IPS-18a (cell line): Measurements from ENCODE around the gene AMBP.

Experiments used
- H3K27ac ChIP-seq: one replicate; pipeline ENCODE4 v1.5.1; 2013; ENCODE audit warnings: low read length
- H3K27me3 ChIP-seq: one replicate; pipeline ENCODE4 v1.6.1; 2013; ENCODE audit warnings: mild to moderate bottlenecking, low read length; ENCODE audit not compliant: control insufficient read depth, insufficient read depth
- H3K36me3 ChIP-seq: one replicate; pipeline ENCODE4 v1.6.1; 2013; ENCODE audit warnings: low read depth, low read length; ENCODE audit not compliant: control insufficient read depth
- H3K4me1 ChIP-seq: one replicate; pipeline ENCODE4 v1.6.1; 2013; ENCODE audit warnings: low read depth, low read length; ENCODE audit not compliant: control insufficient read depth
- H3K4me3 ChIP-seq: one replicate; pipeline ENCODE4 v1.5.1; 2013; ENCODE audit warnings: low read length
- H3K9ac ChIP-seq: one replicate; pipeline ENCODE4 v1.6.1; 2013; ENCODE audit warnings: mild to moderate bottlenecking, low read length, moderate library complexity
- H3K9me3 ChIP-seq: one replicate; pipeline ENCODE4 v1.6.1; 2013; ENCODE audit warnings: low read depth, low read length; ENCODE audit not compliant: control insufficient read depth

The AMBP gene

DNA sequence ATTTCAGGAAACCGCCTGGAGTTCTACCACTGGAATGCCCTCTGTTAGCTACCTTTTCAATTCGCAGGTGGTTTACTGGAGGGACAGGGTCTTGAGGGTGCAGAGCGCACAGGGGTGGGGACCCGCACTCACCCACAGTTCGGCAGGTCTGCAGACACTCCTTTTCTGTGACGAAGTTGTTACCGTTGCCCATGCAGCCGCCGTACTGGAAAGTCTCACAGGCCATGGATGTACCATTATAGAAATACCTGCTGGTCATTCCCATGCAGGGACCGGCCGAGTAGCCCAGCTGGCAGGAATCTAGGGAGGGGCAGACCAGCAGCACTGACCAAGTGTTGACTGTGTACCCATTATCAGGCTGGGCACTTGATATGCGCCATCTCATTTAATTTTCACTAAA is 16.8 kb downstream of the AMBP start:
- H3K27ac ChIP-seq = no peak overlapping the region

DNA sequence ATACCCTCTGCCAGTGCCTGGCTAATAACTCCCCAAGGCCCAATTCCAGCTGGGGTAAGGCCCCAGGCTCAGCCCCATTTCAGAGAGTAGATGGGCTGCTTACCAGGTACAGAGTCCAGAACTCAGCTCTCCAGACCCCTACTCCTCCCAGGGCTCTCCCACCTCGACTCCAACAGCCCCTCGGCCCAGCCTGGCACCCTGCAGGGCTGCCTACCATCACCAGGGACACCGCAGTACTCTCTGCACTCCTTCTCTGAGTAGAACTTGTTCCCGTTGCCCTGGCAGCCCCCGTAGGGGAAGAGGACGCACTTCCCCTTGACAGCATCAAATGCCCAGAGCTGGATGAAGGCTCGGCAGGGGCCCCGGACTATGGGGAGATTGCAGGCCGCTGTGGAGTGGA is 17.4 kb downstream of the AMBP start:
- Histone ChIP-seq H3K4me3 (no peak overlapping the region), H3K9ac (no peak overlapping the region), H3K9me3 (no peaks in the 10 kb centered on the region), H3K36me3 (no peaks in the 10 kb centered on the region), H3K27ac (no peak overlapping the region), H3K27me3 (no peaks in the 10 kb centered on the region), H3K4me1 (no peaks in the 10 kb centered on the region)

More for the DNA sequence above, 16.8 kb downstream of the AMBP start:
- Histone ChIP-seq H3K4me3 (no peak overlapping the region), H3K9ac (no peak overlapping the region), H3K27me3 (no peaks in the 10 kb centered on the region), H3K4me1 (no peaks in the 10 kb centered on the region), H3K9me3 (no peaks in the 10 kb centered on the region), H3K36me3 (no peaks in the 10 kb centered on the region)

DNA sequence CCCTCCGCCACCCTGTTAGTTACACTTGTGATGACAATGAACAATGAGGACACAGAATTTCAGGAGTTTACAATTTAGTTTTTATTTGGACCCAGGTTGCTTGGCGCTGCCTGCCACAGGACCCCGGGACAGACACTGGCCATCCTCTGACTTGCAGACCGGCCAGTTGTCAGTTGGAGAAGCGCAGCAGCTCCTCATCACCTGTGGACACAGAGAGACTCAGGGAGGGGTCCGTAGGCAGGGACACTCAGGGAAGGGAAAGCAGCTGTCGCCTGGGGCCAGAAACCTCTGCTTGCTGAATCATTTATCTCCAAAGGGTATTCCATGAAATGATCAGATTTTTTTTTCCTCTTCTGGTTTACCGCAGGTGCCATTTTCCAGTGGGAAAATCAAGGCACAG is 18.0 kb downstream of the AMBP start:
- no peaks in the 10 kb centered on the region for H3K4me1 ChIP-seq
- H3K27ac ChIP-seq = no peak overlapping the region
- no peak overlapping the region for H3K4me3 ChIP-seq

GRCh38 chr9:114059047-114059803 is 18.9 kb downstream of the AMBP start:
- Histone ChIP-seq H3K4me3 (no peak overlapping the region), H3K9ac (no peak overlapping the region), H3K36me3 (no peaks in the 10 kb centered on the region), H3K4me1 (no peaks in the 10 kb centered on the region), H3K27me3 (no peaks in the 10 kb centered on the region), H3K9me3 (no peaks in the 10 kb centered on the region), H3K27ac (no peak overlapping the region)

More for the DNA sequence above, 18.0 kb downstream of the AMBP start:
- no peaks in the 10 kb centered on the region for H3K27me3 ChIP-seq
- no peaks in the 10 kb centered on the region for H3K36me3 ChIP-seq
- no peaks in the 10 kb centered on the region for H3K9me3 ChIP-seq
- H3K9ac ChIP-seq = no peak overlapping the region

DNA sequence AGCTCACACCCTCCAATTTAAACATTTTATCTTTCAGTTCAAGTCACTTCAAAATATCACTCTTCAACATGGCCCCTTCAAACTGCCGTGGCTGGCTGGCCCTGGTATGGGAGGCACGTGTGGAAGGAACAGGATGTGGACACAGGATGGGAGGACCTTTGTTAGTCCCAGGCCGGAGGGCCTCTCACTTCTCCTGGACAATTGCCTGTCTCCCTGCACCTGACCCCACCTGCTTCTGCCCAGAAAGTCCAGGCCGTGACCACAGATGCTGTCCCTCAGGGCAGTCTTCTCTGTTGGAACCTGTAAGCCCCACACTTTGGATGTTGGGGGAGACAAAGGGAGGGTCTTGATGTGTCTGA is 19.4 kb downstream of the AMBP start:
- H3K4me3 ChIP-seq = no peak overlapping the region
- H3K4me1 ChIP-seq = no peaks in the 10 kb centered on the region
- H3K9me3 ChIP-seq = no peaks in the 10 kb centered on the region
- no peak overlapping the region for H3K27ac ChIP-seq
- no peaks in the 10 kb centered on the region for H3K36me3 ChIP-seq
- no peaks in the 10 kb centered on the region for H3K27me3 ChIP-seq
- H3K9ac ChIP-seq = no peak overlapping the region

GRCh38 chr9:114057161-114057885 is 20.8 kb downstream of the AMBP start:
- Histone ChIP-seq H3K4me1 (no peaks in the 10 kb centered on the region), H3K27ac (no peak overlapping the region), H3K9ac (no peak overlapping the region), H3K36me3 (no peaks in the 10 kb centered on the region), H3K27me3 (no peaks in the 10 kb centered on the region), H3K9me3 (no peaks in the 10 kb centered on the region), H3K4me3 (no peak overlapping the region)

DNA sequence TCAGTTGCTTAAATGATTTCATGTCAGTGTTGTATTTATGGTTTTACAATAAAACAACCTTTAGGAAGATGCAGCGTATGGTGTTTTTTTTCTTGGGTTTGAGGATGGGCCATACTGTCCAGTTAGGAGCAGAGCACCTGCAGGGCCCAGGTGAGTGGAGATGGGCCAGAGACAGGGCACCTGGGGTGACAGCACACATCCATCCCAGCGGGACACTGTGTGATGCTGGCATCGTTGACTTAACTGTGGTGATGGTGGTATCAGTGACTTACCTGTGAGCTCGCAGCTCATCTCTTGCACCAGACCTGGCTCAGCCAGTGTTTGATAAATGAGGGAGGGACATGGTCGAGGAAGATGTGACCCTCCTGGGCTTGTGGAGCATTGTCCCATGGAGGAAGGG is 21.6 kb downstream of the AMBP start:
- no peaks in the 10 kb centered on the region for H3K4me1 ChIP-seq
- H3K9me3 ChIP-seq = no peaks in the 10 kb centered on the region
- H3K4me3 ChIP-seq = no peak overlapping the region
- H3K9ac ChIP-seq = no peak overlapping the region
- peaks cover under 1% of the 10 kb centered on the region for H3K36me3 ChIP-seq
- no peaks in the 10 kb centered on the region for H3K27me3 ChIP-seq
- H3K27ac ChIP-seq = no peak overlapping the region

DNA sequence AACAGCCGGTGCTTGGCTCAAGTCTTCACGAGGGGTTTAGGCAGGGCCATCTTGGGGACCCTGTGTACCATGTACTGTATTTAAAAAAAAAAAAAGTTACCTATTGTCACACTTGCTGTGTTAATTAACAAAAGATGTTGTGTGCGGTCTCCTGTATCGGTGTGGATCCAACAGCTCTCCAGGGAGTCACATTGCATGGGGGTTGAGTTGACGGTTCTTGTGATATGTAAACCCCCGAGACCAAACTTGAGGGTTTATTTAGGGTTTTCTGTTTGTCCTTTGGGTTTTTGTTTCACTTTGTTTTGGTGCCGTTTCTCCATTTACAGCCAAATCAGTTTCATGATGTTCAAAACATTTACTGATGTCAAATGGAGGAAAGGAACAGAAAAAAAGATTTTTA is 22.2 kb downstream of the AMBP start:
- peaks cover 7% of the 10 kb centered on the region for H3K36me3 ChIP-seq
- H3K27me3 ChIP-seq = no peaks in the 10 kb centered on the region
- H3K4me3 ChIP-seq = no peak overlapping the region
- no peaks in the 10 kb centered on the region for H3K9me3 ChIP-seq
- H3K27ac ChIP-seq = no peak overlapping the region
- no peaks in the 10 kb centered on the region for H3K4me1 ChIP-seq
- no peak overlapping the region for H3K9ac ChIP-seq

DNA sequence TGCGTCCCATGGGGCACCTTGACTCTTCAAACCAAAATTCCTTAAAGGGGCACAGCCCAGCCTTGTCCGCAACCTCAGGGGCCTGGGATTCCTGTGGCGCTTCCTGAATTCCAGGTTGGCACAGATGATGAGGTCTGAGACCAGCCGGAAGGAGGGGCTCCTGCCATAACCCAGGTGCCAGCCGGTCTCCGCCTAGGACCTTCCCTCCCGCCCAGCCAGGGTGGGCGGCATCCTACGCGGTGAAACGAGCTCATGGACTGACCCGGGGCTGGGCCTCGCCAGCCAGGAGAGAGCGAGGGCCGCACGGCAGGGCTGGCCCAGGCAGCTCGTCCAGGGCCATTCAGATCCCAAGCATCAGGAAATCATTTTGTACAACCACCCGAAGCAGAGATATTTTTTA is 23.0 kb downstream of the AMBP start:
- Histone ChIP-seq H3K9ac (no peak overlapping the region), H3K4me1 (no peaks in the 10 kb centered on the region), H3K27ac (no peak overlapping the region), H3K9me3 (no peaks in the 10 kb centered on the region), H3K27me3 (no peaks in the 10 kb centered on the region), H3K4me3 (no peak overlapping the region), H3K36me3 (peaks cover 9% of the 10 kb centered on the region)

GRCh38 chr9:114054191-114054690 is 23.9 kb downstream of the AMBP start:
- peaks cover 15% of the 10 kb centered on the region for H3K36me3 ChIP-seq
- no peak overlapping the region for H3K9ac ChIP-seq
- H3K27me3 ChIP-seq = no peaks in the 10 kb centered on the region
- no peak overlapping the region for H3K4me3 ChIP-seq
- no peak overlapping the region for H3K27ac ChIP-seq
- no peaks in the 10 kb centered on the region for H3K9me3 ChIP-seq
- H3K4me1 ChIP-seq = no peaks in the 10 kb centered on the region

DNA sequence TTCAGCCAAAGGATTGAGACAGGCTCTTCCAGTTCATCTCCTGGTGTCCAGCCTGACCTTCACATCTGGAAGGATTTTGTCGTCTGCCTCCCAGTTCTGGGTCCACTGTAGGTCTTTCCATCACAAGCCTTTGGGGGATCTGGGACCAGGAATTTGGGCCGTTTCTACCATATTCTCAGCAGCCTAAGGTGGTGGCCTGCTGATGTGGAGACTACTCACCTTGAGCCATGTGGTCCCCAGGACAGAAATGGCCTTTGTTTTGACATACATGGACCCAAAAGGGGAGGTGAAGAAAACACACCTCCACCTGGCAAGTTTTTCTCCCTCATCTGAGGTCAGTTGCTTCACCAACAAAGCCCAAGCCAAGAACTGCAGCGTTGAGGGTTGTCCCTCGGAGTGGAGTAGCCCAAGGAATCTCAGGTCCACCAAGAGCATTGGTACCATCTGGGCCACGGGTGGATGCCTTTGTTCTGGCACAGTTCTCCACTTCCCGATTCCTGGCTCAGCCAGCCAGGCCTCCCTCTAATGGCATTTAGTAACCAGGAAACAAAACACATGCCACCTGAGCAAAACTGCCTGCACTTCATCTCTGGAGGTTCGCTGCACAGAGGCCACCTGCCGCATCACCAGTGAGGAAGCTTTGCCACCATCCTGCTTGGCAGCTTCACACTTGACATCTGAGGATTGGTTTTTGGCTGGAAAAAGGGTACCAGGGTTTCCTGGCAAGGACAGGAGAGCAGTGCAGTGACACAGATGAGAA is 24.7 kb downstream of the AMBP start:
- Histone ChIP-seq H3K4me1 (no peaks in the 10 kb centered on the region), H3K27me3 (no peaks in the 10 kb centered on the region), H3K4me3 (no peak overlapping the region), H3K9me3 (no peaks in the 10 kb centered on the region), H3K9ac (no peak overlapping the region), H3K36me3 (peaks cover 21% of the 10 kb centered on the region), H3K27ac (no peak overlapping the region)
